GM19452 (cell line): ENCODE data around the gene INO80C.

Experiments used
- ATAC-seq: cut with Tn5 transposase; IDR thresholded peaks from one replicate; pipeline ENCODE4 v1.9.1; 2021; ENCODE audit not compliant: unreplicated experiment

Gene INO80C

DNA sequence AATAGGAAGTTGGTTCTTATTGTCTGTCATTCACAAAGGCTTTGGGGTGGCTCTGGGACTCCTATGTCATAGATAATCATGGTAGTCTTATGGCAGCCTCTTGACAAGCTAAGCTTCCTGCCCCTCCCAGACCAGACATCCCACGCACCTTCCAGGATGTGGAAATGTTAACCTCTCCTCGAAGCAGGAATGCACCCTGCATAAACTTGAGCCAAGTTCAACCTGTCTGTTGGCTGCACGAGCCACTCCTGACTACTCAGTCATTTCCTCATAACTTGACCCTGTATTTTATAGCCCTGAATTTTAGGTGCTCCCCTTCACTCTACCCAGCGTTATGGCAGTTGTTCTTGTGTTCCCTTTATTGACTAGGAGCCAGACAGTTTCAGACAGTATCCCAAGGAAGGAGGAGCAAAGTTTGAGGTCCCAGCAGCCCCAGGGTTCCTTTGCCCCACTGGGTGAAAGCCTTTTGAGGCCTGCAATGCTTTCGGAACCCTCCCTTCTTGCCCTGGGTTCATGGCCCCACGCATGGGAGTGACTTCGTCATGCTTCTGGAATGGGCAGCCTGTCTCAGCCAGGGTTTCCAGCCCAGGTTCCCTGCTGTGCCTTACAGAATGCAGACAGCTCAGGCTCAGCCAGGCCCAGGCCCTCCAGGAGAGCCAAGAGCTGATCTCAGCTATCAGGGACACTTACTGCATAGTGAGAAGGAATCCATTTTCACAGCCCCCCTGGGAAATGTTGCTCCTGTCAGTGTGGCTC is 15.6 kb upstream of the INO80C start:
- ATAC-seq = no peak

DNA sequence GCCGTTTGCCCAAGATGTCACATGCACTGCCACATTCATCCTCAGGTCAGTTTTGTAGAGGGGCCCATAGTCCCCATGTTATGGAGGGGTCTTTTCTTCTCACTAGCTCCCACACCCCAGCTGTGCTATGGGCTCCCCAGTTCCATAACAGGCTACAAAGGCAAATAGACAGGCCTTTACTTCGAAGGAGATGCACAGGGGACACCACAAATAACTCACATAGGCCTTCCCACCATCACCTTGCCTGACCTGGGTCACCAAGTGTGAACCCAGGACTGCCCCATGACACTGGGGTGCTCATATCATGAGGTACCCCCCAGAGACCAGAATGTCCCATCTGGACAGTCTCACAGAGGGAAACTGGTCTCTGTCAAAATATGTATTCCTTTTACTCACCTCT is 15.0 kb upstream of the INO80C start:
- ATAC-seq = no peak

DNA sequence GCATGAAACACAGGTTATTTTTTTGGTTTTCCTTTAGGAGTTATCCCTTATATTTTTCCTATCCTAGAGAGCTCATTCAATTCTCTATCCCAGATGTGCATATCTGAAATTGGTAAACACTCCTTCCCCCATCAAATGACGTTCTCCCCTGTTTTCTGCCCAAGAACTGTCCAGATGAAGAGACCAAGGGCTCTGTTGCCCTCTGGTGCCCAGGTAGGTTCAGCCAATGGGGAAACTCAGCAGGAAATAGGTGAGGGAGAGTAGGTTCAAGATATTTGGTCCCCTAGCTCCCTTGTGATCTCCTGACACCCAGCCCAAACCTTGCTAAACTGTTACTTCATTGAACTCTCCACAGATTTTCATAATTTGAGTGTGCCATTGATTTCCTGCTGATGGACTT is 14.1 kb upstream of the INO80C start:
- peak; percentile 31 for ATAC-seq

DNA sequence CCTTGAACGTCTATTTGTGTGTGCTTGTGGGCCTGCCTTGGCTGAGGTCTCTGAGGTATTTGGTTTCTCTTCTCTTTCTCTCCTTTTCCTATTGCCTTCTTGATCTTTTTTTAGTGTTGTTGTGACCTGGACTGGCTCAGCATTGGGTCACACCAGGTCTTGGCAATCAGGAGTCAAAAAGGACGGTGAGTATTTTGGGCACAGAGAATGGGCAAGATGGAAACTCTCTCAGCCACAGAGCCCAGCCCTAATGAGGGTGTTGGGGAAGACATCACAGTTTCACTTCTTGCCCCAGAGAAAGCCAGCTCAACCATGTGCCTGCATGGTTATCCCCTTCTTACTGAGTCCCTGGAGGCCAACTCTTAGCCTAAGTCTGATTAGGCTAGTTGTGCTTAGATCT is 13.7 kb upstream of the INO80C start:
- ATAC-seq = peak; percentile 73

DNA sequence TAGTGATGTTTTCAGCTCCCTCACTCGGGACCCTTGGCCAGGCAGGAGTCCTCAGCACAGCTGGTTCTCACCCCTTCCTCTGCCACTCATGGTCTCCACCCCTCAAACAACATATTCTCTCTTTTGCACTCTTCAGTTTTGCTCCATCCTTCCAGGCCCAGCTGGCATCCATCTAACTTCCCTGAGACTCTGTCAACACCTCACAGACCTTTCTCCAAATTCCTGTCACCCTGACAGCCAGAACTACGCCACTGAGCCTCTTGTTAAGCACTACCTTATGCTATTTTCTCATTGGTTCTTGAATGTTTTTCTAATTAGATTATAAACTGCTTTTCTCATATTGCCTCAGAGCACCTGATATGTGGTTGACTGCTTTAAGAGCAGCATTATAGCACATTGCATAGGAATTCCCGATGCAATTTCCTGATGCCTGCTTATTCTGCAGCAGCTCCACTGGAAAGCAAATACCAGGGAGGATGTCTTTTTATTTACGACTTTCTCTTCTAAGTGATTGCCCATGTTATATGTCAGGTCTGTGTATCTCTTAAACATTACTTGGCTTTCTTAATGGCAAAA is 12.4 kb upstream of the INO80C start:
- ATAC-seq = no peak

DNA sequence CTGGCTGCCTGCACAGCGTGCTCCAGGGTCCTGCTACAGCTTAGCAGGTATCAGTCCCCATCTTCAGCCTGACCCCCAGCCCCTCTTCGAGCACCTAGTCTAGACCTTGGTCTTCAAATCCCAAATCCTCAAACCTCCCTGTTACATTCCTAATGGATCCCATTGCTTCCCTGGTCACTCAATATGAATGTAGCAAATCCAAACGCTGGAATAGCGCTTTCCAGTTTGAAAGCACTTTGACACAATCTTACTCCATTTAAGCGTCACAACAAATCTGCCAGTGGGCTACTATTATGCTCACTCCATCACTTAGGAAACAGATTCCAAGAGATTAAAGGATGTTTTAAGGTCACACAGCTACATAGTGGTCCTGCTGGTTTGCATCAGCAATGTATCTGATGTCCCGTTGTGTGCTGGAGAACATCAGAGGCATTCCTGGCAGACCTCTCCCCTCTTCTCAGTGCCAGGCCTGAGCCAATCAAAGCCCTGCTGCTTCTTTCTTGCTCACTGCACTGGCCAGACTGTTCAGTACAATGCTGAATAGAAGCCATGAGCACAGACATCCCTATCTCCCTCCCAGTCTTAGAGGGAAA is 11.1 kb upstream of the INO80C start:
- ATAC-seq = no peak

DNA sequence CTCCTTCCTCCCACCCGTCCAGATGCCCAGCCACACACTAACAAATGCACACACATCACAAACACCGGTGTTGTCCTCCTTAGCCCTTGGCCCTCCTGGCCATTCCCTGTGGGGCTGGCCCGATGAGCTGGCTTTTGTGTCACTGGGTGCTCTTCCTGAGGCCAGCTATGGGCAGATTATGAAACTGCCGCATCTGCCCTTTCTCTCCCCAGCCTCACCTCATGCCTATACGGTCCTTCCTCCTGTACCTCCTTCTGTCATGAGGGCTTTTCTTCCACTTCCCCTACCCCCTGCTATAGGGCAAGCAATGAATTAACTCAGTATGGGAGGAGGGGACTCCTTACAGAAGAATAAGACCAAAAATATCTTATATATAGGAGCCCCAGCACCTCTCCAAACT is 10.3 kb upstream of the INO80C start:
- ATAC-seq = no peak

DNA sequence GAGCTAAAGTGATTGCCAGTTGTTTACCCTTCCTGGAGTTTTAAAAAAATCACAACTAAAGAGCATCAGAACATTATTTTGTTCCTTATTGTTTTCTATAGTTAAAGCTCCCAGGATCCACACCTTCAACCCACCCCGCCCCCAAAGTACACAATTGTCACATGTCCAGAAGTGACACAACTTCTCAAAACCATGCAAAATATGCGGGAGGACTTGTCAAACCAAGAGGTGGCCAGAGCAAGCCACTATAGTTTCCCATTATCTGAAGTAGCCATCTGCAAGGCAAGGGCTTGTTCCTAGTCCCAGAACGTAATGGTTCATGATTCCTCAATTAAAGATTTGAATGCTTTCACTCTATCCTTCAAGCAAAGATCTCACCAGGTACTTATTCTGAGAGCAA is 9.9 kb upstream of the INO80C start:
- no peak for ATAC-seq

DNA sequence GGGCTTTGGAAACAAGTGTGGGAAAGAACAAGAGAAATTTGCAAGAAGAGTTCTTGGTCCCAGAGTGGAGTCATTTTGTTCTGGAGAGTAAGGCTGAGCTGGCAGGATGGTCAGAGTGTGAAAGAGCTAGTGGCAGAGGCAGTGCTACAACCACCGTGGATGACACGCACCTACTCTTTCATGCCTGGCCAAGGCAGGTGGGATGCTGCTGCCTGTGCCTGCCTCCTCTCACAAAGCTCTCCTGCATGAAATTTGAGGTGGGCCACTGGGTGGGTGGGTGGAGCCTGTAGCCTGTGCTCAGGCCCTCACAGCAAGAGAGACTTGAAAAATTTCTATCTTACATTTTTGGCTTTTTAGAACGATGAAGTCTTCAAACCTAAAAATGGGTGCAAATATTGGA is 9.4 kb upstream of the INO80C start:
- ATAC-seq = no peak

DNA sequence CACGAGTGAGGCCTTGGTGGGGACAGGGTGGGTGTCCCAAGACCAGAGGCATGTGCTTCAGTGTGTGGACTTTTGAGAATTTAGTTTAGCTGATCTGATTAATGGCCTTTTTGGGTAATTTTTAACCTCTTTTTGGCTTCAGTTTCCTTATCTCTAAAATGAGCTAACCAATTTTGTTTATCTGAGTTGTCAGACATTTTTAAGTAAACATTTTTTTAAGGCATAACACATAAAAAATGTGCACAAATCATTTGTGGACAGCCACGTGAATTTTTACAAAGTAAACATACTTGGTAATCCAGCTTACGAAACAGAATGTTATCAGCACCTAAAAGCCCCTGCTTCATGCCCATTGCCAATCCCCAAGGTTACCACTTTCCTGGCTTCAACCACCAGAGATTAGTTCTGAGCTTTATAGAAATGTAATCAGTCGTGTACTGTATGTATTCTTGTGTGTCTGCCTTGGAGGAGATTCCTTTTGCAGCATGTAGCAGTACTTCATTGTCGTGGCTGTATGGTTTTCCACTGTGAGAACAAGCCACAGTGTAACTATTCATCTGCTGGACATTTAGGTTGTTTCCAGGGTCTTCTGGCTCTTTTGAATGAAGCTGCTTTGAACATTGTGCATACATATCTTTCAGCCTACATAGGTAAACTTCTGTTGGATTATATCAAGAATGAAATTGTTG is 8.4 kb upstream of the INO80C start:
- ATAC-seq = no peak

DNA sequence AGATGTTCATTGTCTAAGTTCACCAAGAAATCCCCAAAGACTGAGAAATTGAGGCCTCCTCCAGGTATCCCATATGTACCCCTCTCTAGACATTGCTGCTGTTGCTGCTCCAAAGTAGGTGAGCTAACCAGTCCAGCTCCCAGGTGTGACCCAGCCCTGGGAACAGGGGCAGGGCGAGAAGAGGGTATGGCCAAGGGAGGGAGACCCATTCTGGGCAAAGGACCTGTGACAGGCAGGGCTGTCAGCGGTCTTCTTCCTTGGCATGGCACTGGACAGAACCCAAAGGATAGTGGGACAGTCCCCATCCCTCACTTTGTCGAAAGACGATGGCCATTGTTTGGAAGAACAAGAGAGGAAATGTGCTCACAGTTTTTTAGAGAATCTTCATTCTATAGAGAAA is 7.2 kb upstream of the INO80C start:
- ATAC-seq = no peak

DNA sequence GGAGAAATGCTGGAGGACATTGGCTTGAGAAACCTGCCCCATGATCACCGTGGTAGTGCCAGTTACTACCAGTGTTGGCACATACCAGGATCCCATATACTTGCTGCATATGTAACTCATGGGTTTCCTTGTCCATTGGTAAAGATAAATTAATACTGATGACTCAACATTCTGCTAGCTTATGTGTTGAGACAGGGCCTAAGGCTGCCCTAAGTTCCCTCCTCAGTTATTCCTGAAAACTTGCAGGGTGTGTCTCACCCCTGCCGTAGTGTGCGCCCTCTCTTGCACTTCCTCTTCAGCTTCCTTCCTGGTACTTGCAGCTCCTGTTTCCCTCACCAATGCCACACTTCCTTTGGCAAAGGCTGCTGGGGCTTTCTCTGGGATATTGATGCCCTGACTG is 4.3 kb upstream of the INO80C start:
- no peak for ATAC-seq

DNA sequence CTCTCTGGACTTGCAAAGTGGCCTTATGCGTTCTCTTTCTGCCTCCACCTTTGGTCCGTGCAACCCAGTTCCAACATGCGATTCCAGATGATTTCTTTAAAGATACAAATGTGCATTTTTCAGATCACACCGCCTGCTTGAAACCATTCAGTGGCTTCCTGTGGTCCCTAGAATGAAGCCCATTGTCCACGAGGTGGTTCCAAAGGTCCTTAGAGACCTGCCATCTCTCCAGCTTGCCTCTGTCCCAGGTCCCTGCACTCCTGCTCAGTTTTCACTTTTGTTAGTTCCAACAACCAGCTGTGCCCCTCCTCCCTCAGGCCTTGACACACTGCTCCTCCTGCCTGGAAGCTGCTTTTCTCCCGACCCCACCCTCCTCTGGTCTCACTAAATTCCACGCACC is 3.6 kb upstream of the INO80C start:
- no peak for ATAC-seq

DNA sequence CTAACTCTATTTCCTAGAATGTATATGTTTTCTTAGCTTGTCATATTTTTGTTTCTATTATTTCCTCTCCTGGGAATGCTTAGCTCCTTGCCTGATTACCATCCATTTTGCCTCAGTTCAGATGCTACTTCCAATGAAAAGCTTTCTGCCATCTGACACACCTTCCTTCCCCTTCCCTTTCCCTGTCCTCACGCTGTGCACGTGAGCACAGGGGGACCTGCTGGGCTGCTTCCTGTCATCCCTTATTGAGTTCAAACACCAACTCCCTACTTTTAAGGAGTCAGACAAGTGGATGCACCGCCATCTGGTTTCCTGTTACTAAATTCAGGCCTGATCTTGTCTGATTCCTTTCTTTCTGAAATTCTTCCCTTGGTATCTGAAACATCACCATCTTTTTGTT is 2.4 kb upstream of the INO80C start:
- ATAC-seq = no peak

DNA sequence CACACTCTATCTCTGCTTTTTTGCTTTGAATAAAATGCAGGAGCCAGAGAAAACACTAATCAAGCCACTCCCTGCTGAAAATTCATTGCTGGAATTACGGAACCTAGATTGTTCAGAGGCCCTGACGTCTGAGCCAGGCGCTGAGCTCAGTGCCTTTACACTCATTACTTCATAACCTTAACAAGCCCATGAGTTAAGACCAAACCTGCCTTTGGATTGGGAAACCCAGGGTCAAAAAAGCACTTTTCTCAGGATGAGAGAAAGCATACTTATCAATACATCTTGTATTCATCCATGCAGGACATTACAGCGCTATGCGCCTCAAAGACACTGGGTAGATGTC is 762 bp downstream of the INO80C start:
- peak; percentile 21 for ATAC-seq

DNA sequence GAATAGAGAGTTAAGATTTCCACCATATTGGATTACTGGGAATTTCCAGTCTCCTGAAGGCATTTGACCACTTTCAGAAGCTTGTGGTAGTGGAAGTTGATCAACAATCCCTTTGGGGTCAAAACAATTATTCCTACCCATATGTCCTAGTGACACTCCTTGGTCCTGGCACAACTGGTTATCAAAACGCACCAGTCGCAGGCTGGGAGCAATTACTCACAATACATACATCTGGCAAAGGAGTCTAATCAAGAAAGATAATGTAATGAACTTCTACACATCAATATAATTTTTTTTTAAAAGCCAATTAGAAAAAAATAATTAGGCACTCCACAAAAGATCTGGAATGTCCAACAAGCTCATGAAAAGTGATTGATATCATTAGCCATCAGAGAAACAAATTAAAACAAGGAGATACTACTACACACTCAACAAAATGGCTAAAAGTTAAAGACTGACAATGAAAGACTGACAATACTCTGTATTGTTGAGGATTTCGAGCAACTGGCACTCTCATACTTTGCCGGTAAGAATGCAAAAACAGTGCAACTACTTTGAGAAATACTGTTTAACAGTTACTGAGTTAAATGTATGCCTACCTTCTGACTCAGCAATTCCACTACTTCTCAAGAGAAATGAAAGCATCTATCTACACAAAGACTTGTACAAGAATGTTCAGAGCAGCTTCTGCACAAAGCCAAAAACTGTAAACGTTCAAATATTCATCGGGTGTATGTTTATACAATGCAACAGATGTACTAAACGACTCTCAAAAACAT is 2.0 kb downstream of the INO80C start:
- ATAC-seq = no peak

DNA sequence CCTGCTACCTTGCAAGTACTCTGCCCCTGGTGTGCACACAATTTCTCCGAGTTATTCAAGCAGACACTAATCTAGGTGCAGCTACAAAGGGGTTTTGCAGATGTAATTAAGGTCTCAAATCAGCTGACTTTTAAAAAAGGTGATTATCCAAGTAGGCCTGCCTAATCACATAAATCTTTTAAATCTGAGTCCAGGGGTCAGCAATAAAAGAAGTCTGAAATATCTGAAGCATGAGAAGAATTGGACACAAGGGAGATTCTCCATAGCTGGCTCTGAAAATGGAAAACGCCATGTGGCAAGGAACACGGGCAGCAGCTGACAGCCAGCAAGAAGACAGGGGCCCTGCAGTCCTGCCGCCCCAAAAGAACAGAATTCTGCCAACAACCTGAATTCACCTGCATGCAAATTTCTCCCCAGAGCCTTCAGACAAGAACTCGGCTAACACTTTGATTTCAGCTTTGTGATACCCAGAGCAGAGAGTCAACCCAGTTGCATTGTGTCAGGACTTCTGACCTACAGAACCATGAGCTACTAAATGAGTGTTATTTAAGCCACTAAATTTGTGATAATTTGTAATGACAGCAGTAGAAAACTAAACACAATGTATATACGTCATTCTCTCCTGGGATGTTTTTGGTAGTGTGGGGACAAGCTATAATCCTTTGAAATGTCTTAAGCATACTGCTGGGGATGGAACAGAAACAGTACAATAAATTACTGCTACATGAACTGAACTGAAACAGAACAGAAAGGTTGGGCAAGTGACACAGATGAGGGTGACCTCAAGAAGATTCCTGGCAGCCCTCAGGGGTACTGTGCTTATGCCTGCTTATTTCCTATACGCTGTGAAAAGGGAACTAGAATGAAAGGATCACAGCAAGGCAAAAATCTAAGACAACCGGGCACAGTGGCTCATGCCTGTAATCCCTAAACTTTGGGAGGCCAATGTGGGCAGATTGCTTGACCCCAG is 3.2 kb downstream of the INO80C start:
- ATAC-seq = no peak

DNA sequence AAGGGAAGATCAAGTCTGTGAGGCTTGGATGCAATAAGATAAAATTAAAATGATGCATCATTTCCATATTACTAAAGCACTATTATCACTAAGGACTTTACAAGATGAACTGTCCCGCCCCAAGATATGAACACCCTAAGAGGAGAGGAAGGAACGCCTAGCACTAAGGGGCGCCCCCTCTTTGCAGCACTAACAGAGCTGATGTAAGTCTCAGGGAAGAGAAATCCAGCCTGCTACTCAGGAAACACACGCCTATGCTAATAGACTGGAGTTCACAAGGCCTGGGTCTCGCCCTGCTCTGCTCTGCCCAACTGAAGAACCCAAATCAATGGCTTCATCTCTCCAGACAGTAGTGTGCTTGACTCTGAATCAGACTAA is 6.1 kb downstream of the INO80C start:
- no peak for ATAC-seq

DNA sequence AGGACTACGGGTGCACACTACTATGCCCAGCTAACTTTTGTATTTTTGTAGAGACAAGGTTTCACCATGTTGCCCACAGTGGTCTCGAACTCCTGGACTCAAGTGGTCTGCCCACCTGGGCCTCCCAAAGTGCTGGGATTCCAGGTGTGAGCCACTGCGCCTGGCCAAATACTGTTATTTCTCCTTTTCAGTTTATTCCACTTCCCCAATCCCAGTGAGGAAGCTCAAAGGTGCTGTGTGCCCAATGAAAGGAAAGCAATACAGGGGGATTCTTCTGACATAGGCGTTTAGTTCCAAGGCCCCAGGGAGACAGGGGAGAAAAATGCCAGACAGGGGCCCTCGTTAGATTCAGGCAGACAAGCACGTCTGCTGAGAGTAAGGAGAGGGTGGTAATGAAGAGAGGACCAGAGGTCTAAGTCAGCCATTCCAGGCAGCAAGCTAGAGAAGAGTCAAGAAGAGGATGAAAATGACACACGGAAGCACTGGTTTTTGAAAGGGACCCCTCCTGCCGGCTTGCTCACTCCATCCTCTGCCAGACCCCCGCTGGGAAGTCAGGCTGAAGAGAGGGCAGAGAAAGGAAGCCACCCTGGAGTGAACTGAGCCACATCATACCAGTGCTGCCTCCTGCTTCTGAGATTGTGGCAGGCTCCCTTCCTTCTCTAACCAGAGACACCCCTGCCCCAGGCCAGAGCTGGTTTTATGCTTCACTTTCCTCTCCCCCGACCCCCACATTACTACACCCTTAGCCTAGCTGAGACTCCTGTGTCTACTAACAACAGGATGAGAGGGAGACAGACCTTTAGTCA is 6.7 kb downstream of the INO80C start:
- no peak for ATAC-seq
